CD4-positive, alpha-beta T cell treated with Interleukin-1 beta for 1 hour (primary cell): Measurements from ENCODE around the gene HOXD10.

Experiments
- DNase-seq, 2 donors: peaks; one replicate each; pipeline ENCODE4 v3.0.0-alpha.2; 2020 to 2022

The HOXD10 gene

DNA sequence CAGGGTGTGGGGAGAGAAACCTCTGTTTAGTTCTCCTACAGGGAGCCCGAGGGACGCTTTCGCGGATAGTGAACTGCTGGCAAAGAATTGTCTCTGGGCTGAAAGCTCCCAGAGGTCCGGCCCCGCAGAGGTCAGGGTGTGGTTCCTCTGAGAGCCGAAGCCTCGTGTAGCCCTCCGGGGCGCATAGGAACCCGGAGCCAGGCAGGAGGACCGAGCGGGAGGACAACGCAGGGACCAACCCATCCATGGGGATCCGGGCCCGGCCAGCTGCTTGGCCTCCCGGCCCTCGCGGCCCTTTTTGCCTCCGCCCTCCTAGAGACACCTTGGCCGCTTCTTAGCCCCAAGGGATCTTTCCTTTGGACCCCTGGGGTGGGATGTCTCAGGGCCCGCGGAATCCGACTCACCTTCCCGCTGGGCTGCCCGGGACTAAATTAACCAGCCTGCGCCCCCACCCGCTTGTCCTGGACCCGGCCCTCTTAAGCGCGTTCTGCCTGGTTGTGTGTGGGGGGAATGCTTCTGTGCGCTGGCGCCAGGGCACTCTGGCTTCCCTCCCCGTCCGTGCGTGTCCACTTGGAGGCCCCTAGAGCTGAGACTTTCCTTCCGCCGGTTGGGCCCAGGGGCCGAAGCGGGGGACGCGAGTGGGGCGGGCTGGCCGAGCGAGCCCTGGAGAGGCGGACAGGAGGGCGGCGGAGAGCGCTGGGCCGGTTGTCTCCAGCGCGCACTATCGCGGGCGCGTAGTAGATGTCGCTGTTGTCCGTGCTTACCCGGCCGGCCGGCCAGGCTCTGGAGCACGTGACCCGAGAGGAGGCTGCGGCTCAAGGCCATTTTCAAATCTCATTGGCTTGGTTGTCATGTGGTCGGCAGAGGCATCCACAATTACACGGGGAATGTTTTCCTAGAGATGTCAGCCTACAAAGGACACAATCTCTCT is at the start of gene HOXD10:
HOXD10 (plus strand) TSS at position 896 of the 931 bp plus-strand sequence. CDS start 56 bp downstream, outside the sequence.
- DNase-seq = no peak

DNA sequence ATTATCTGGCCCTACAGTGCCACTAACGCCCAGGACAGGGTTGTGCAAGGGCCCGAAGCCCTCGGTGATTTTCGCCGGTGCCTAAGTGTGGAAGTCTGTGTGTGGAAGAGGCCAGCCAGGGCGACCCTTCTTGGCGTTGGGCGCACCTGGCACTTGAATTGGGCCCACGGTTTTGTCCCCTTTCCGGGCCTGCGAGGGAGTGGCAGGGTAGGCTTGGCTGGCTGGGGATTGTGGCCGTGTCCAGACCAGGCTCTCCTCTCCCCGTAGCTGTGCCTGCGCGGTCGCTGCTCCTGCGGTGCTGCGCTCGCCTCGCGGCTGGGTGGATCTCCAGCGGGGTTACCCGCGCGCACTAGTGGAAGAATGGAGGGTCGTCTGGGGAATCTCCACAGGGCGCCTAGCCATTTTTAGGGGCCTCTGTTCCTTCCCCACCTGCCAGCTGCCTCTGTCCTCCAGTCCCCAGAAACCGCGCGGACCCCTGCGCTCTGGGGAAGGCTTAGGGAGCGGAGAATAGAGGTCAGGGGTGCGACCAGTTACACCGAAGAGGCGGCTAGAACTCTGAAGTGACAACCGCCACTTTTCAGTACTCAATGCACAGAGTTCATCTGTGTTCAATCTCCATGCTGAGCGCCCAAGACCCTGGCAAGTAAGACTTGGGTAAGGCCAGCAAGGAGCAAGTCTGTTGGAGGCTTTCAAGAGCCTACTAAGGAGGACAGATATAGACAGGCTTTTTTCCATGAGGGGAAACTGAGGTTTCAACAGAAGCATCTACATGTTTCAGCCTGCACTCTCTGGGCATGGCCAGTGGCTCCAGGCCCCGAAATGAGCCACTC is 48.8 kb upstream of the HOXD10 start:
- DNase-seq = no peak

DNA sequence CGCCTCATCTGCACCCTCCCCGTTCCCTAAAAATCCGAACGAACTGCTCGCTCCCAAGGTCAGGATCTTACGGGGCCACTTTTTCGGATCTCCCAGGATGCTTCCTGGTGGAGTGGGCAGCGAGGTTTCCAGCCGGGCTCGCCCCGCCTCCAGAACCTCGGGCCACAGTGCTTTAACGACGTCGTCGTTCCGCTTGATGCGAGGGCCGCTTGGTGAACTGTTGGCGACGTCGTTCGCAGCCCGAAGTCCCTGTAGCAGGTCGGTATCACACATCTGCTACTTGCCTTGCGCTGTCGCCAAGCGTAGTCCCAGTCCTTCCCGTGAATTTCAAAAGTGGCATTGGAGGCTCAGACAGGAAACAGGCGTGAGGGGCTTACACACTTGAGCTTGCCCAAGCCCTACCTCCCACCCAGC is 48.2 kb upstream of the HOXD10 start:
- no peak for DNase-seq

DNA sequence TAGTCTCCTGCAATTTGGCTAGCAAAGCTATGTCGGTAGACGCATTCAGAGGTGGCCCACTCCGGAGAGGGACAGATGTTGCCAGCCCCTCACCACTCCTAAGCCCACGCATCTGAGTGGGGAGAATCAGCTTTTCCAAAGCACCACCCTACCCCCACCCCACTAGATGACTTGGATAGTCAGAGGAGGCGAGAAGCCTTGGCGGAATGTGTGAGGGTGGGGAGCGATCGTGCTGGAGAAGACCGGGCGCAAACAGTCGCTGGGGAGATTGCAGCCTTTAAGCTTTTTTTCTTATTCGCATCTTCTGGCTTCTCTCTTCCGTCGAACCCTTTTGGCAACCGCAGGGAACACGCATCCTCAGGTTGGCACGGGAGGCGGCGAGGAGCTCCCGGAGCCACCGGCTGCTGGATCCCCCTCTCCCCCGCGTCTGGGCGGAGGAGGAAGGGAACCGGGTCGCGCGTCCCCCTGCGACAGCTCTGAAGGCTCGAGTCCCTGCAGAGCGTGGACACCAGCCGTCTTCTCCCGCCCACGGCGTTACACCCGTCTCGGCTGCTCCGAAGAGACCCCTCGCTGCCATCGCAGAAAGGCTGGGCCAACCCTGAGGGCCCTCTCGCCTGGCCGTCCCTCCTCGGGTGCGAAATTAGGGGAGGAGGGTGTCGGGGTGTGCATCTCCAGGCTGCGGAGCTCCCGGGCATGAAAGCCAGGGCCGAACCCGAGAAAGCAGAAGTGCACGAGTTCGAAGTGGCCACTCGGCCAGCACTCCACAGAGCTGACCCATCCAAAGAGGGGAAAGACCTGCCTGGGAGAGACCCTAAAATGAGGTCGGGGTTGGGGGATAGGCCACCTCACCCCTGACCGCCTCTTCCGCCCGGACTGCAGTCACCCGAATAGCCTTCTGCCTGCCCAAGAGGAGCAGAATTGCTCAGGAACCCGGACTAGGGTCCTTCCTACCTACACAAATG is 45.0 kb upstream of the HOXD10 start:
- no peak for DNase-seq

DNA sequence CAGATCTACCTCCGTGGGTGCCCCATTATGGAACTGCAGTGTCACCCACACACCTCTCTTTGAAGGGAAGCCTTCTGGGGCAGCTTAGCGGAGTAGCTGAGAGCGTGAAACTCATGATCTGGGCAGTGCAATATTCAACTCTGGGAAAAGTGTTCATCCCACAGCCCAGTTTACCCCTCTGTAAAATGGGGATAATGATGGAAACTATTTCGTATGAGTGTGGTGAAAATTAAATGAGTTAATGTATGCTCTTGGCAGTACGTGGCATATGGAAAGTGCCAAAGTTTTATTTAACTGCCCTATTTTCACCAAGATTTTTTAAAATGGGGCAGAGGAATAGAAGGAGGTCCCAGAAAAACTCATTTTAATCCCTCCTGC is 44.3 kb upstream of the HOXD10 start:
- DNase-seq = no peak

DNA sequence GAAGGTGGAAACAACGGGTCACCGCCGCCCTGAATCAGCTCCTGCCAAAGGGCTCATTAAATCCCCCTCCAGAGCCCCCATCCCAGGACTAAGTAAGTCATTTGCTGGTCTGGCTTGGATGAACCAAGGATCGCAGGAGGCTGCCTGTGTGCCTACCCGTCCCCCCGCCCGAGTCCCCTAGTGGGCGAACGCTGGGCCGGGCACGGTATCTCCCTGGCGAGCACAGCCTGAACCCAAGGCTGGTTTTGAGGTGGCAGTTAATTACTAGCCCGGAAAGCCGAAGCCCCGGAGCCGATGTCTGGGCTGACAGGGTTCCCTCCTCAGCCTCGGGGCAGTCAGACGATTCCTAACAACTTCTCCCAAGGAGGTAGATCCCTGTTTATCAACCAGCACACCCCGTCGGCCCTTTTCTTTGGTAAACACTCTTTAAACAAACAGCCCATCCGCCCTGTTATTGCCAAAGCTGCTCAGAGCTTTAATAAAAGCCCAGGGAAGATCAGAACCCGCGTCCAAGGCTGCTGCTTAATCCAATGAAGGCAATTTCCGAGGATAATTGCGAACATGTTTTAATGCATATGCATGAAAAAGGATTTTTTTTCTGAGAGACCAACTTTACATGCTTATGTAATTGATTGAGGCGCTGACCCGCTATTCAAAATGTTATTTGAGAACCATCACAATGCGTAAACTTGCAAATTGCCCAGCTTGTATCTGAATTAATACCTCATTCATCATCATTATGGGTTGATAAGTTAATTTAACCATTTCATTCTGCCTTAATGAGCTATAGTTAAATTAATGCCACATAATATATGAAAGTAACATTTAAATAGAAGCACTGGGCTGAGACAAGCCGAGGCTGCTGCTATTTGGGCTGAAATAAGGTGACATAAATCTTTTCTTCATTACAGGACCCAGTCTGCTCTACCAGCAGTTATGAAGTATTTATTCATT is 43.4 kb upstream of the HOXD10 start:
- DNase-seq = no peak

DNA sequence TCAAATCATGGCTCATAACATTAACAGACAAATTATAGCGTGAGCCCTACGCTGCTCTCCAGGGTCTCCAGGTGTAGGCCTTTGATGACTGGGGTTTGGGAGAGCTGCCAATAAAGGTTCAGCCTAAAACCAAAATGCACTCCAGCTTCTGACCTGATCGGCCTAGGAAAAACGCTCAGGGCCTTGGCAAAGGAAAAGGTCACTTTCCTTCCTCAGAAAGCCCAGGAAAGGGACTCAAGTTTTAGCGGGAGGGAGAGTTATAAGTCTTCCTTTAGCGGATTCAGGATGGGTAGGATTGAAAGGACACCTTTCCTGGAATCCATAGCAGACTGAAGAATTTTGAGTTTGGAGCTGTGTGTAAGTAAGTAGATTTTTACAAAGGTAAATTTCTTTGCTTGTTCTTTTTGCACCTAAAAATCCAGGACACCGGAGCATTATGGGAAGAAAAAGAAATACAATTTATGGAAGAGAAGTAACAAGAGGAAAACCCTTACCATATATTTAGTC is 41.6 kb upstream of the HOXD10 start:
- DNase-seq = no peak

DNA sequence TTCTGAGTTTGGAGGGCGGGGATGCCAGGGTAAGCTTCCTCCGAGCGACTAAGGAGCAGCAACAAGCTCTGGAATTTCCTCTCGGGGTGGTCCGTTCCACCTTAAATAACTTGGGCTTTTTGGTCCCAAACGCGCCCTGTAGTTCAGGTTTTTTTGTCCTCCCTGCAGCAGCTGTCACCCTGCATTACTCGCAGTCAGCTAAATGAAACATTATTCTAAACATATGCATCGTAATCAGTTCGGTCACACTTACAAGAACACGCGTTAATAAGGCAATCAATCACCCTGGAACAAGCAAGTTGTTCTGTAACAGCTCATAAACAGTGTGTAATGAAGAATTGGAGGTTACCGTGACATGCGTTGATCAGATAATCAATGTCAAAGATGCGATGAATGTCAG is 41.1 kb upstream of the HOXD10 start:
- DNase-seq = no peak

DNA sequence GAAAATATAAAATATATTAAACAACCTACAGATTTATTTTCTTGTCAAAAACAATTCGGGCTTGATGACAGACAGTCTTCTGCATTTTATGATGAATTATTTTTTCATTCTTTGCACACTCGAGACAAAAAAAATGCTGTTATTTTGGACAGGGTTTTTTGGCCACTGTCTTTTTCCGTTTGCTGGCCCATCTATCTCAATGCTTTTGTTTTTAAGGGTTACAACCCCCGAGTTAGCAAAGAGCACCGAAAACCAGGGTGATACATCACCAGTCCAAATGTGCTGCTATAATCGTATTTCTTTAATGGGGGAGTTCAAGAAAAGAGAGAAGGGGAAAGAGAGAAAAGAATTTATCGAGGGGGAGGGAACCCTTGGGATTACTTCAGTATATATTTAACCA is 40.5 kb upstream of the HOXD10 start:
- no peak for DNase-seq

DNA sequence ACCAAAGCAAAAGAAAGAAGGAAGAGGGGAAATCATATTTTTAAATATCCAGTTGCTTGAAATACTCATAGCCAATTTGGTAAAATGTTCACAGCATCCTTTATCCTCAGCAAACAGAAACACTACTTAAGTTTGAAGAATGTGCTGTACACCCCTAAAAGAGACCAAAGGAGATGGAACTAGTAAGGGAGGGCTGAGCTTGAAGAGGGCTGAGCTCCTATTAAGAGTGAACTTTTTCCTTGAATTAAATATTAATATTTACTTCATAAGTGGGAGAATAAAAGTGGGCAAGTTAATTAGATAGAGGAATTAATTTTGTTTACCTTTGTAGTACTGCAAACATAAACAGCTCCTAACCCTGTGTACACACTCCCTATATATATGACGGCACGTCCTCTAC is 39.8 kb upstream of the HOXD10 start:
- no peak for DNase-seq

DNA sequence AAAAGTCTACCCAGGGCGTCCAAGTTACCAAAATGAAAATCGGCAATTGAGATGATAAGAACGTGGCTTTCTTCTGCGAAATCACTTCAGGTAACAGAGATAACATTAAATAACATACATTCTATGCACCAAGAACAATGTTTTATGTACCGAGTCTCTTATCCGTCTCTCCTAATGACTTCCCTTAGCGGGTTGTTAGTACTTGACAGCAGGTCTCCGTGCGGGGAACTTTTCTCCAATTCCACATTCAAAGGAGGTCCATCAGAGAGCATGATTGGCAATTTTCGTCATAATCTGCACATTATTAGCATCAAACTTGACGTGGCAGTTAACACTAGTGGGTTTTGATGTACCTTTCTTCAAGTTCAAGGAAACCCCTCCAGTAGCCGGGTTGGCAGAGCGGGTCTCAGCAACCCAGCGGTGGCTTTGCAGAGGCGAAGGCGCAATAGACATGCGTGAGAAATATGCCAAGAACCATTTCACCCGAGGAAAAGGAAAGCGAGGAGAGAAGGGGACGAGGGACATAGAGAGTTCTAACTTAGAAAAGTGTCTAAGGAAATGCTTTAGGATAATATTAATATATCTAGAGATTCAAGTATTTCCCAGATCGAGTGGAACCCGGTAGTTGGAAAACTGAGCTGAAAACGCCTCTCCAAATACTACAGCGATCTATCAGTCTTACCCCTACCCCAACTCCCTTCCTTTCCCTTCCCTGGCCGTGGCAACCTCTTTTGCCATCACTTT is 37.9 kb upstream of the HOXD10 start:
- no peak for DNase-seq

DNA sequence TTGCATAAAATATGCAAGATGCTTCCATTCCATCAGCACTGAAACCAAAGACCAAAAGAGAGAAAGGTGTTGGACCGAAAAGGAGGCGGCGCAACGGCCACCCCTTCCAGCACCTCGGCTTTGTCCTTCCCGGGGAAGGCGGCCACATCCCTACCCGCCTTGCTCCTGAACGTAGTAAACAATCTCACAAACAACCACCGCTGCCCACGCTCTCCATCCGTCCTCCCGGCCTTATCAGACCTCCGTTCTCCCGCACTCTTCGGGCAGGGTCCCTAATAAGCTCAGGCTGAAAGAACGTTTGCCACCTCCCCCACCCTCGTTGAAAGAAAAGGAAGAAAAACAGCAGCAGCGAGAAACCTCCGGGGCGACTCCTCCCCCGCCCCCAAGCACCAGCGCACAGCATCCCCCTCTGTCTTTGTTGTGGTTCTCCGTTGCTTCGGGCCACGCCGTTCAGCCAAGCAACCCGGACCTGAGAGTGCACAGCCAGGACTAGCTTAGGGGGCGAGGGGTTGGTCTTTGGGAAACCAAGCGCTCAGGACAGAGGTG is 37.2 kb upstream of the HOXD10 start:
- DNase-seq = no peak

DNA sequence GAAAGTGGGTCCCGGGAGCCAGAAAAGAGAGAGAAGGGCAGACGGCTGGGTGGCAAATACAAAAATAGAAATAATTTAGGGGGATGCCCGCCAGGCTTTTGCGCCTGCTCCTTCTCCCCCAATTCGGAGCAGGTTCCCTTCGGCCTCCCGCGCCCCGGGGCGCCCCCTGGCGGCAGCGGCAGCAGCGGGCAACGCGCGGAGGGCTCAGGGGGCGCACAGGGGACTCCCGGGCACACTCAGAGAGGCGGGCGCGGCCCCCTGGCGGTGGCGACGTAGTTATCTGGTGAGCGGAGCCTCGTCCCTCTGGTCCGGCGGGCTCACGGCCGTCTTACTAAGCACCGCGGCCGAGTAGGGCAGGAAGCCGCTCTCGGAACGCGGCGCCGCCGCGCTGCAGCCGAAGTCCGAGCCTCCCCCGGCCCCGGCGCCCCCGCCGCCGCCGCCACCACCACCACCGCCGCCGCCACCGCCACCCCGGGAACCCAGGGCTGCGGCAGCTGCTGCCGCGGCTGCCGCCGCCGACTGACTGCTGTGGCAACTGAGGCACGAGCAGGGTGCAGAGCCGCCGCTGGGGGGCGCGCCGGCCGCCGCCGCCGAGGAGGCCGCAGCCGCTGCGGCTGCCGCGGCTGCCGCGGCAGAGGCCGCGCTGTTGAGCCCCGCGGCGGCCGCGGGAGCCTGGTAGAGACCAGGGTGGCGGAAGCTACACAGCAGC is 36.6 kb upstream of the HOXD10 start:
- DNase-seq = no peak

DNA sequence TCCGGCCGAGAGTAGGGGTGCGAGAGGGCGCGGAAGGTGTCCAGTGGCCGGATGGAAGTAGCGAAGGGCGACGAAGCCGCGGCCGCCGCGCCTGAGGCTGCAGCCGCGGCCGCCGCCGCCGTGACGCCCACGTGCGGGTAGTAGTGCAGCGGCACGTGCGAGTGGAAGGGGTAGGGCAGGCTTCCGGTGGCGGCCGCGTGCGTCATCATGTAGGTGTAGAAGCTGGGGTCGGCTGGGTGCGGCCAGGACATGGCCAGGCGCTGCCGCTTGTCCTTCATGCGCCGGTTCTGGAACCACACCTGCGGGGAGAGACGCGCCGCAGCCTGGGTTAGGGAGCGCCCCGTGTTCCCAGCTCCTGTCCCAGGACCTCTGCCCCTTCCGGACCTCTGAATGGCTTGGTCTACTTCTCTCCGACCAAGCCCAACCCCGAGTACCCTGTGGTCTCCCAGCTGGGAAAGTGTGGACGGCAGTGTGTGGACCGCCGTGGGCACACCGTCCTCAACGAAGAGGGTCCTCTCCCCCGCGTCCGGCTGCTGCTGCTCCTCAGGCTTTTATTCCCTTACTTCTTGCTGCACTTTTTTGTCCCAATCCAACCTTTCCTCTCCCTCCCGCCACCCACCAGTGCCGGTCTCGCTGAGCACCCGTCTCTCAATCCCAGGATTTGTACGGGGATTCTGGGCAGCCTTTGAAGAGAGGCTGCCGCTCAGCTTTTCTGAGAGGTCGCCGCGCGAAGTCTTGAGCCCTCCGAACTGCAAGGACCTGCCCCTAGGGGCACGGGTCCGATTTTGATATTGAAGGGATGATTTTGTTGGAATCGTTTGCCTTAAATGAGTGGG is 35.8 kb upstream of the HOXD10 start:
- no peak for DNase-seq

DNA sequence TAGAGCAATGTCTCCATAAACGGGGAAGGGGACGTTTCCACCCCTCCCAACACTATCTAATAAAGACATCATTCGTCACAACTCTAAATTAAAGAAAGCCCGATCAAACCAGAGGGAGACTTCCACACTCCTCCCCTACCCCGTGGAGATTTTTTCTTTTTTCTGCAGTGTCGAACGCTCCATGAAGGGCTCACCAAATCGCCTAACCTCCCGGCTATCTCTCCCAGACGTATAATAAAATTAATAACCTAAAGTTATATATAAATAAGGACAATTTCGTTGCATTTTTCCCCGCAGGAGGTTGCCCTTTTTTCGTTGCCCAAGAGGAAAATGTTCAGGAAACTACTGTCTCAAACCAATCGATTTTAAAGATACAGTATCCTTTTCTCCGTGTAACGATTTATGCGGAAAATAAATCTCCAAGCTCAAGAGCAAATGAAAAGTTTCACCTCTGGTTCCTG is 35.2 kb upstream of the HOXD10 start:
- DNase-seq = no peak

DNA sequence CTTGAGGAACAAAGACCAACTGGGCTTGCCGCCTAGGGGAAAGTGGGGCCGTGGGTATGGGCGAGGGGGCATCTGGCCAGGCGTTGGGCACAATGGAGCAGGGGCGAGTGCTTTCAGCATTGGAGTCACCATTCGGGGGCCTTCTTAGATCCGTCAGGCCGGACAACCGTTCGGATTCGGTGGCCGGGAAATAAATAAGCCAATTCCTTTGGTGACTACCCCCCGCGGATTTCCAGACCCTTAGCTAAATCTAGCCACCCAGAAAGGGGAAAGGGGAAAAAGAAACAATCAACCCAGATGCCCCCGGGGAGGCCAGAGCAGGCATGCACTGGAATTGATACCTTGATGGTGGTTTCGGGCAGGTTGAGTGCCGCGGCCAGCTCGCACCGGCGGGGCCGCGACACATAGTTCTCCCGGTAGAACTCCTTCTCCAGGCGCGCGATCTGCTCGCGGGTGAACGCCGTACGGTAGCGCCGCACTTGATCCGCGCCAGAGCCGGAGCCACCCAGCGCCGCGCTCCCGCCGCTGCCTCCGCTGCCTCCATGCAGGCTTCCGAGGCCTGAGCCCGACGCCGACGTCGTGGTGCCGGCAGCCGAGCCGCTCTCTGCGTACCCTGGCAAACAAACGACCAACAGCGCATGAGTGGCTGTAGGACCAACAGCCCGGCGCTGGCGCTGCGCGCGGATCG is 34.6 kb upstream of the HOXD10 start:
- DNase-seq = no peak

DNA sequence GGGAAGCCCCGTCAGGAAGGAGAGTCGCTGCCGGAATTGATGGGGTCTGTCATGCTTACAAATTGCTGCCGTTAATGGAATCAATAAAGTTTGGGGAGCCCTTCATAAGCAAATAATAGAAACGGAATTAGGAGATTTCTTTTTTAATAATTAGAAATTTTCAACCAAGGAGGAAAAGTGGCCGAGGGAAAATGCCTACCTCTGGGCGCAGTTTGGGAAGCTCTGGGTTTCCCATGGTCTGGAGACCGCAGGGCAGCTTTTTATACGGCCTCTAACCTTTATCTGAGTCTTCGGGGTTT is 34.1 kb upstream of the HOXD10 start:
- DNase-seq = no peak
